ENCODE data around the gene FER.

- TF ChIP-seq CTCF (IDR thresholded peaks at IDR 0.05; ENCODE audit: borderline replicate concordance, extremely low read depth, low read length, poor library complexity, severe bottlenecking) (no peak), EZH2 (IDR thresholded peaks at IDR 0.05; ENCODE audit: borderline replicate concordance, low read depth, low read length, severe bottlenecking) (no peak)
These were observed 330.8 kb downstream of the FER start for GRCh38 chr5:109078448-109078847.

Data from DND-41 (cell line).